IMR-90 (cell line): ENCODE data around the gene JPT2.

ENCODE experiments used
- BHLHE40 ChIP-seq: fragments of 150-350 bp; IDR thresholded peaks from 2 replicates; pipeline ENCODE4 v1.6.1; 2016; ENCODE audit warnings: mild to moderate bottlenecking, low read depth, low read length
- CEBPB ChIP-seq: IDR thresholded peaks from 2 replicates; pipeline ENCODE4 v1.6.1; 2012; ENCODE audit warnings: low read depth, low read length, improper control_type of control experiment
- CTCF ChIP-seq: conservative IDR thresholded peaks from 2 replicates; pipeline ENCODE4 v1.5.1; 2012; ENCODE audit warnings: mild to moderate bottlenecking, low read depth, low read length, improper control_type of control experiment
- ELK1 ChIP-seq: fragments of 150-350 bp; IDR thresholded peaks from 2 replicates; pipeline ENCODE4 v1.6.1; 2016; ENCODE audit warnings: low read depth, mild to moderate bottlenecking, low read length, moderate library complexity, borderline replicate concordance
- MXI1 ChIP-seq: IDR thresholded peaks from 2 replicates; pipeline ENCODE4 v1.6.1; 2012; ENCODE audit warnings: low read depth, mild to moderate bottlenecking, low read length, moderate library complexity, borderline replicate concordance
- NFE2L2 ChIP-seq: fragments of 150-350 bp; IDR thresholded peaks from 2 replicates; pipeline ENCODE4 v1.6.1; 2016; ENCODE audit warnings: low read depth, mild to moderate bottlenecking, low read length
- POLR2A ChIP-seq: IDR thresholded peaks from 2 replicates; pipeline ENCODE4 v1.6.1; 2012; ENCODE audit warnings: mild to moderate bottlenecking, low read depth, low read length
- RAD21 ChIP-seq: IDR thresholded peaks from 2 replicates; pipeline ENCODE4 v1.6.1; 2012; ENCODE audit warnings: low read length, improper control_type of control experiment
- RFX5 ChIP-seq: IDR thresholded peaks from 2 replicates; pipeline ENCODE4 v1.8.0; 2012; ENCODE audit warnings: low read depth, mild to moderate bottlenecking, low read length, moderate library complexity
- SMC3 ChIP-seq: fragments of 150-350 bp; IDR thresholded peaks from 2 replicates; pipeline ENCODE4 v1.6.1; 2016; ENCODE audit warnings: low read depth, mild to moderate bottlenecking, antibody characterized with exemption, low read length, moderate library complexity
- USF2 ChIP-seq: fragments of 150-350 bp; IDR thresholded peaks from 2 replicates; pipeline ENCODE4 v1.6.1; 2017; ENCODE audit warnings: mild to moderate bottlenecking, antibody characterized with exemption, low read length, low read depth

- TF ChIP-seq ELK1 (no peak), CEBPB (no peak), RAD21 (no peak), CTCF (no peak), MXI1 (no peak), RFX5 (no peak), POLR2A (no peak), NFE2L2 (no peak), BHLHE40 (no peak), USF2 (no peak), SMC3 (no peak)
Measured at GRCh38 chr16:1639282-1639681, 38.8 kb upstream of the JPT2 start.
